Muscle of leg (tissue), 11 donors: ENCODE results near the gene R3HCC1L. TPM values are rescaled to one million over a fixed set of nuclear protein-coding genes. Genes with fewer than 3 reads are reported as not detected.

Source experiments
- DNase-seq: peaks from one replicate; pipeline ENCODE4 v3.0.0; 2013
- H3K27ac ChIP-seq: one replicate; pipeline ENCODE4 v1.5.1; 2013; ENCODE audit warnings: mild to moderate bottlenecking, low read length, control low read depth
- H3K27me3 ChIP-seq: one replicate; pipeline ENCODE4 v1.6.1; 2013; ENCODE audit warnings: low read length; ENCODE audit not compliant: control insufficient read depth, insufficient read depth
- H3K36me3 ChIP-seq: one replicate; pipeline ENCODE4 v1.6.1; 2013; ENCODE audit warnings: low read length; ENCODE audit not compliant: control insufficient read depth, insufficient read depth
- H3K4me1 ChIP-seq: one replicate; pipeline ENCODE4 v1.6.1; 2013; ENCODE audit warnings: low read length; ENCODE audit not compliant: control insufficient read depth, insufficient read depth
- H3K4me3 ChIP-seq: one replicate; pipeline ENCODE4 v1.5.1; 2013; ENCODE audit warnings: low read length, control low read depth
- H3K9me3 ChIP-seq: replicated peaks from 2 replicates; pipeline ENCODE4 v1.6.1; 2013; ENCODE audit warnings: low read depth, low read length; ENCODE audit not compliant: control insufficient read depth
- WGBS: methylation state at CpG from one replicate; pipeline ENCODE4 v1.1.5; 2013; ENCODE audit warnings: missing lambda C conversion rate; ENCODE audit not compliant: insufficient coverage; 5-methylcytosine and 5-hydroxymethylcytosine counted together
- polyA plus RNA-seq, 8 donors: library from polyadenylated mRNA; unstranded; fragments of 120-200 nt; gene quantifications; one replicate each; pipeline versions ENCODE4 v1.2.1 to v1.2.3, GENCODE V29; 2013; ENCODE audit warnings: inconsistent platforms in 1 of 8, low replicate concordance in 1 of 8; ENCODE audit not compliant: insufficient read length in 8 of 8, insufficient read depth in 1 of 8
- total RNA-seq: library from RNA; stranded (reverse); fragments of 120-200 nt; gene quantifications from one replicate; pipeline ENCODE4 v1.2.4, GENCODE V29; 2013

Gene R3HCC1L
- total and polyA plus RNA-seq, 9 donors, result 10.0 to 13.5 (median 11.9) TPM

- Histone ChIP-seq H3K9me3 (no peaks in the 10 kb centered on the region), H3K27me3 (peaks cover 12% of the 10 kb centered on the region), H3K4me1 (no peaks in the 10 kb centered on the region), H3K36me3 (no peaks in the 10 kb centered on the region), H3K4me3 (no peak overlapping the region), H3K27ac (no peak overlapping the region)
- WGBS, result 66% methylated on average over 6 of the region's 6 CpGs
- DNase-seq, result no peak
These were observed 36.2 kb upstream of the R3HCC1L start for GRCh38 chr10:98098247-98098646.

- Histone ChIP-seq H3K27me3 (peaks cover 12% of the 10 kb centered on the region), H3K4me3 (no peak overlapping the region), H3K4me1 (no peaks in the 10 kb centered on the region), H3K27ac (no peak overlapping the region), H3K36me3 (no peaks in the 10 kb centered on the region), H3K9me3 (no peaks in the 10 kb centered on the region)
- DNase-seq, result no peak
- 27% methylated on average over 2 of the region's 3 CpGs for WGBS
These were observed 34.0 kb upstream of the R3HCC1L start for GRCh38 chr10:98100476-98100875.

- no peak for DNase-seq
- no peak overlapping the region for H3K4me3 ChIP-seq
- no peaks in the 10 kb centered on the region for H3K4me1 ChIP-seq
- no peak overlapping the region for H3K27ac ChIP-seq
- no peaks in the 10 kb centered on the region for H3K9me3 ChIP-seq
- no CpG with 5 or more reads among the region's 2 CpGs for WGBS
- peaks cover 11% of the 10 kb centered on the region for H3K27me3 ChIP-seq
- H3K36me3 ChIP-seq, result no peaks in the 10 kb centered on the region
These were observed 33.1 kb upstream of the R3HCC1L start for GRCh38 chr10:98101366-98101765.

- H3K4me1 ChIP-seq, result no peaks in the 10 kb centered on the region
- 76% methylated on average over 3 of the region's 3 CpGs for WGBS
- no peak for DNase-seq
These were observed 30.3 kb upstream of the R3HCC1L start for GRCh38 chr10:98104125-98104524.

GRCh38 chr10:98106531-98106930, 27.9 kb upstream of the R3HCC1L start:
- Histone ChIP-seq H3K27me3 (peaks cover 4% of the 10 kb centered on the region), H3K27ac (no peak overlapping the region), H3K9me3 (no peaks in the 10 kb centered on the region), H3K4me1 (no peaks in the 10 kb centered on the region), H3K36me3 (no peaks in the 10 kb centered on the region), H3K4me3 (no peak overlapping the region)
- 100% methylated on average over 1 of the region's 1 CpG for WGBS
- no peak for DNase-seq

More at GRCh38 chr10:98104125-98104524, 30.3 kb upstream of the R3HCC1L start:
- H3K4me3 ChIP-seq, result no peak overlapping the region
- peaks cover 4% of the 10 kb centered on the region for H3K27me3 ChIP-seq
- H3K9me3 ChIP-seq, result no peaks in the 10 kb centered on the region
- H3K27ac ChIP-seq, result no peak overlapping the region
- H3K36me3 ChIP-seq, result no peaks in the 10 kb centered on the region

- H3K4me1 ChIP-seq, result no peaks in the 10 kb centered on the region
- no peaks in the 10 kb centered on the region for H3K9me3 ChIP-seq
- no peak overlapping the region for H3K27ac ChIP-seq
- H3K36me3 ChIP-seq, result no peaks in the 10 kb centered on the region
- 67% methylated on average over 7 of the region's 10 CpGs for WGBS
- H3K4me3 ChIP-seq, result no peak overlapping the region
- H3K27me3 ChIP-seq, result peaks cover 2% of the 10 kb centered on the region
- no peak for DNase-seq
These were observed 26.6 kb upstream of the R3HCC1L start for GRCh38 chr10:98107644-98108430.

- 73% methylated on average over 1 of the region's 1 CpG for WGBS
- Histone ChIP-seq H3K27me3 (peaks cover 8% of the 10 kb centered on the region), H3K27ac (no peak overlapping the region), H3K4me1 (no peaks in the 10 kb centered on the region), H3K9me3 (no peaks in the 10 kb centered on the region), H3K36me3 (no peaks in the 10 kb centered on the region), H3K4me3 (no peak overlapping the region)
- no peak for DNase-seq
These were observed 24.1 kb upstream of the R3HCC1L start for GRCh38 chr10:98110356-98110755.

GRCh38 chr10:98115031-98115787, 19.2 kb upstream of the R3HCC1L start:
- WGBS, result 57% methylated on average over 9 of the region's 10 CpGs
- no peak for DNase-seq
- H3K27ac ChIP-seq, result no peak overlapping the region
- H3K9me3 ChIP-seq, result no peaks in the 10 kb centered on the region
- H3K27me3 ChIP-seq, result peaks cover 7% of the 10 kb centered on the region
- no peak overlapping the region for H3K4me3 ChIP-seq
- no peaks in the 10 kb centered on the region for H3K4me1 ChIP-seq
- no peaks in the 10 kb centered on the region for H3K36me3 ChIP-seq

- WGBS, result no CpG with 5 or more reads among the region's 4 CpGs
- H3K9me3 ChIP-seq, result no peaks in the 10 kb centered on the region
- no peak for DNase-seq
These were observed 14.6 kb upstream of the R3HCC1L start for GRCh38 chr10:98119891-98120290.

GRCh38 chr10:98125940-98126631, 8.4 kb upstream of the R3HCC1L start:
- H3K4me3 ChIP-seq, result no peak overlapping the region
- no peak for DNase-seq
- no peaks in the 10 kb centered on the region for H3K4me1 ChIP-seq
- H3K36me3 ChIP-seq, result no peaks in the 10 kb centered on the region
- no peak overlapping the region for H3K27ac ChIP-seq
- WGBS, result 78% methylated on average over 1 of the region's 6 CpGs
- H3K27me3 ChIP-seq, result peaks cover 6% of the 10 kb centered on the region
- no peaks in the 10 kb centered on the region for H3K9me3 ChIP-seq

More at GRCh38 chr10:98119891-98120290, 14.6 kb upstream of the R3HCC1L start:
- Histone ChIP-seq H3K4me1 (no peaks in the 10 kb centered on the region), H3K27me3 (peaks cover 5% of the 10 kb centered on the region), H3K4me3 (no peak overlapping the region), H3K27ac (no peak overlapping the region), H3K36me3 (no peaks in the 10 kb centered on the region)
